Thoracic aorta (tissue), 2 donors: Measurements from ENCODE around the gene ZNF43. TPM values are rescaled to one million over a fixed set of nuclear protein-coding genes. Genes with fewer than 3 reads are reported as not detected.
"Not testable (repeated sequence)": the region's sequence is repeated elsewhere in the genome, so short reads cannot be mapped to it uniquely, and the experiment has no call there.

Experiments used
- ATAC-seq: fragments of 150-250 bp; one replicate; pipeline ENCODE4 v1.8.0; 2017; ENCODE audit warnings: low read depth; ENCODE audit not compliant: insufficient number of reproducible peaks, low FRiP score
- DNase-seq: peaks from one replicate; pipeline ENCODE4 v3.0.0-alpha.2; 2020; ENCODE audit warnings: low spot score
- H3K27ac ChIP-seq, 2 donors: fragments of 200-600 bp; sonication (generic); 1 replicate in 1 of 2; 2 replicates in 1 of 2; pipeline ENCODE4 v1.5.1; 2016; ENCODE audit warnings: mild to moderate bottlenecking in 2 of 2, moderate library complexity in 2 of 2
- H3K27me3 ChIP-seq: fragments of 200-600 bp; sonication (generic); replicated peaks from 2 replicates; pipeline ENCODE4 v1.6.0; 2016; ENCODE audit warnings: mild to moderate bottlenecking; ENCODE audit not compliant: insufficient read depth
- H3K36me3 ChIP-seq: fragments of 200-600 bp; sonication (generic); one replicate; pipeline ENCODE4 v1.5.1; 2016
- H3K4me1 ChIP-seq, 2 donors: fragments of 200-600 bp; sonication (generic); 1 replicate in 1 of 2; 2 replicates in 1 of 2; pipeline versions ENCODE4 v1.5.1 to v1.6.0; 2016; ENCODE audit warnings: low read depth in 2 of 2, mild to moderate bottlenecking in 1 of 2; ENCODE audit not compliant: control insufficient read depth in 1 of 2
- H3K4me3 ChIP-seq: fragments of 200-600 bp; sonication (generic); 2 replicates; pipeline ENCODE4 v1.5.1; 2016; ENCODE audit warnings: mild to moderate bottlenecking
- H3K9me3 ChIP-seq: fragments of 200-600 bp; sonication (generic); 2 replicates; pipeline ENCODE4 v1.5.1; 2016
- CTCF ChIP-seq: fragments of 200-600 bp; sonication (generic); IDR thresholded peaks from one replicate; pipeline ENCODE4 v1.5.1; 2019; ENCODE audit warnings: antibody characterized with exemption
- total RNA-seq, 2 donors: library from RNA; depleted of rRNA; stranded (reverse); fragments of >200 nt; gene quantifications; one replicate each; pipeline versions ENCODE4 v1.1.0 to v1.2.3, GENCODE V29; 2016

ZNF43 gene
- total RNA-seq: 10 to 100 TPM; 14.5 to 20.7 TPM

GRCh38 chr19:21835810-21836444 lies at the start of gene ZNF43:
TSS of gene ZNF43 (minus strand) at chr19:21836182. CDS start at chr19:21836038, 144 bp downstream.
- no peak for TF ChIP-seq CTCF
- Histone ChIP-seq H3K4me3 (peak within 1 kb of the TSS; percentile 76), H3K27me3 (no peaks in the 10 kb centered on the region), H3K4me1 (peaks cover 3 to 6% of the 10 kb centered on the region in 2 donors), H3K27ac (peak within 1 kb of the TSS; percentile 79 to 91), H3K9me3 (peaks cover 10% of the 10 kb centered on the region), H3K36me3 (peaks cover under 1% of the 10 kb centered on the region)
- peak; percentile 100 for ATAC-seq
- peak; percentile 96 for DNase-seq

GRCh38 chr19:21885516-21885915 lies 49.5 kb upstream of the ZNF43 start:
- not testable (repeated sequence) for H3K27me3 ChIP-seq, ATAC-seq, H3K9me3 ChIP-seq, DNase-seq, H3K4me1 ChIP-seq, H3K4me3 ChIP-seq, H3K36me3 ChIP-seq, H3K27ac ChIP-seq

GRCh38 chr19:21884786-21885185 lies 48.8 kb upstream of the ZNF43 start:
- not testable (repeated sequence) for H3K27me3 ChIP-seq, ATAC-seq, H3K4me3 ChIP-seq, DNase-seq, H3K4me1 ChIP-seq, H3K9me3 ChIP-seq, H3K36me3 ChIP-seq, H3K27ac ChIP-seq

GRCh38 chr19:21883516-21883915 lies 47.5 kb upstream of the ZNF43 start:
- no peaks in the 10 kb centered on the region for H3K4me1 ChIP-seq
- no peaks in the 10 kb centered on the region for H3K9me3 ChIP-seq
- no peak for TF ChIP-seq CTCF
- H3K4me3 ChIP-seq: no peak overlapping the region
- H3K27me3 ChIP-seq: no peaks in the 10 kb centered on the region
- ATAC-seq (no peak), DNase-seq (no peak)
- H3K36me3 ChIP-seq: no peaks in the 10 kb centered on the region
- H3K27ac ChIP-seq: no peak overlapping the region

GRCh38 chr19:21880761-21881160 lies 44.8 kb upstream of the ZNF43 start:
- not testable (repeated sequence) for H3K9me3 ChIP-seq, H3K4me1 ChIP-seq, H3K4me3 ChIP-seq, ATAC-seq, H3K27ac ChIP-seq, DNase-seq, H3K36me3 ChIP-seq, H3K27me3 ChIP-seq
- TF ChIP-seq CTCF: peak; percentile 14

- Histone ChIP-seq H3K27ac (no peak overlapping the region), H3K9me3 (no peaks in the 10 kb centered on the region), H3K36me3 (no peaks in the 10 kb centered on the region), H3K4me3 (no peak overlapping the region), H3K4me1 (no peaks in the 10 kb centered on the region), H3K27me3 (no peaks in the 10 kb centered on the region)
- no peak for TF ChIP-seq CTCF
- DNase-seq: no peak
- no peak for ATAC-seq
Measured at GRCh38 chr19:21878646-21879045, 42.7 kb upstream of the ZNF43 start.
